SW 1271 (cell line): ENCODE measurements around the gene ARHGAP15.
A peak's percentile ranks its signal among the peaks of the same experiment; 100 is the strongest.
"Not testable (repeated sequence)": the region's sequence is repeated elsewhere in the genome, so short reads cannot be mapped to it uniquely, and the experiment has no call there.

ENCODE experiments used
- DNase-seq, 2 experiments: peaks; one replicate each; lab custom pipeline; 2025; lab: John Stamatoyannopoulos, UW

The ARHGAP15 gene

DNA sequence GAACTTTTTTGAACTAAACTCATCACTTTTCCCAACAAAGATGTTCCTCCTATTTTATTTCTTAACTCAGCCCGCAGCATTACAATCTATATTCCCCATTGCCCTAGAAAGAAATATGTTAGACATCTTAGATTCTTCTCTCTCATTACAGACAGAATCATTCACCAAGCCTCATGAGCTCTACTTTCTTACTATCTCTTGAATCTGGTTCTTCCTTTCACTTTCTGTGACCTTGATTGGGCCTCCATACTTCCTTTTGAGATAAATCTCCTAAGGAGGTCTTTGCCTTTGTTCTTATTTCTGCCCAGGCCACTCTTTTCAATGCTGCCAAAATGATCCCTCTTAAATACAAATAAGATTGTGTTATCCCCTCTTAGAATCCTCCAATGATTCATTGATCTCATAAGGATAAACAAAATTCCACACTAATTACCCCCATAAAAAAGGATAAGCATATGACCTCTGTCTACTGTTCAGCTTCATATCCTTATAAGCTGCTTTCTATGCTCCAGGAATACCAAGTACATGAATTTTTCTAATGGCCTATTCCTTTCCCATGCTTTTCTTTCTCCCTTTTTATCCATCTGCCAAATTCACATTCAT is 400.0 kb downstream of the ARHGAP15 start:
- no peak for DNase-seq

DNA sequence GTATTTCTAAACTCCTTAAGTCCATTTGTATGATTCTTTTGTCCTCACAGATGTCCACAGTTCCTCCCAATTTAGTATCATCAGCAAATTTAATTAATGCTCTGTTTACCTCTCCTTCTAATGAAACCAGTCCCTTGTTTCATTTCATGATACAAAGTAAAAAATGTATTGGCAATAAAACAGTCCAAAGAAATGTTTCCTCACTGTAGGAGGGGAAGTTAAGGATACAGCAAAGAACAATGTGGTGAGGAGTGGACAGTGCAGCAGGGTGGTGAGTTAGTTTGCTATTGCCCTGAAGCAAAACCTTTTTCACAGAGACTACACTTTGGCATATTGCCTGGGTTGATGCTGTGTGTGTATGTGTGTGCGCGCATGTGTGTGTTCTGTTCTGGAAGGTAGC is 401.5 kb downstream of the ARHGAP15 start:
- no peak for DNase-seq

DNA sequence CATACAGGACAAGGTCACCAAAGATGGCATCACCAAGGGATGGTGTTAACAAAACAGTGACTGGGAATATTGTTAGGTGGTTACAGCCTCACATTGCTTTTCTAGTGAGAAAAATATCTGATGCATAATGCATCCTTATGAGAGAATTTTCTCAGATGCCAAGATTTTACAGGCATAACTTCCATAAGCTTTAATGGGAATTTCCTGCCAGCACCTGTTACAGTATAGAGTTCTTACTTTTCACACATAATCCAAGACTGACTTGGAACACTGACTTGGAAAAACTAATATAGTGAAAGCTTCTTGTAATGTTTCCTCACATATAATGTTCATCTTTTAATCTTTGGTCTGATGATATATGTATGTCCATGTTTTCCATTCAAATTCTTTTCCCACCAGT is 402.8 kb downstream of the ARHGAP15 start:
- no peak for DNase-seq

DNA sequence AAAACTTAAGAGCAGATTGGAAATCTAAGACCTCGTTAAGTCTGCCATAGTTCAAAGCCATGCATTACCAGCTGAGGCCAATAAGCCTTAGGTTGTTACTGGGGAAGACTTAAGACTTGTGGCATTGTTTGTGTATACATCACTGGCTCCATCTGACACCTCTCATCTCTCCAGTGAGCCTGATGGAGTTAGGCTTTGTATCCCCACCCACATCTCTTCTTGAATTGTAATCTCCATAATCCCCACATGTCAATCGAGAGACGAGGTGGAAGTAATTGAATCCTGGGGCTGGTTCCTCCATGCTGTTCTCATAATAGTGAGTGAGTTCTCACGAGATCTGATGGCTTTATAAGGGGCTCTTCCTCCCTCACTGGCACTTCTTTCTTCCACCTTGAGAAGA is 404.6 kb downstream of the ARHGAP15 start:
- DNase-seq = no peak

DNA sequence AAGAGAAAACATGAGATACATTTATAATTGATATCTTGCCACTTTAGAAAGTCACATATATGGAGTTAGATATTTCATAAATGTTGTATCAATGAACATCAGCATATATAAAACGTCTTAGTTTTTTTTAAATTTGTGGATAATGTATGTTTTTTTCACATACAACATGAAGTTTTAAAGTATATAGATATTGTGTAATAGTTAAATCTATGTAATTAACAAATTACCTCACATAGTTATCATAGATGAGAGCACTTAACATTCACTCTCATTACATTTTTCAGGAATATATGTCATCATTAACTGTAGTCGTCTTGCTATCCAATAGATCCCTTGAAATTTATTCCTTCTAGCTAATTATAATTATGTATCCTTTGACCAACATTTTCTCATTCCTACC is 406.6 kb downstream of the ARHGAP15 start:
- DNase-seq = no peak

DNA sequence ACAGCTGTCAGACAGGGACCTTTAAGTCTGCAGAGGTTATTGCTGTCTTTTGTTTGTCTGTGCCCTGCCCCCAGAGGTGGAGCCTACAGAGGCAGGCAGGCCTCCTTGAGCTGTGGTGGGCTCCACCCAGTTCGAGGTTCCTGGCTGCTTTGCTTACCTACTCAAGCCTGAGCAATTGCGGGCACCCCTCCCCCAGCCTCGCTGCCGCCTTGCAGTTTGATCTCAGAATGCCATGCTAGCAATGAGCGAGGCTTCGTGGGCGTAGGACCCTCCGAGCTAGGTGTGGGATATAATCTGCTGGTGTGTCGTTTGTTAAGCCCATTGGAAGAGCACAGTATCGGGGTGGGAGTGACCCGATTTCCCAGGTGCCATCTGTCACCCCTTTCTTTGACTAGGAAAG is 412.7 kb downstream of the ARHGAP15 start:
- not testable (repeated sequence) for DNase-seq

DNA sequence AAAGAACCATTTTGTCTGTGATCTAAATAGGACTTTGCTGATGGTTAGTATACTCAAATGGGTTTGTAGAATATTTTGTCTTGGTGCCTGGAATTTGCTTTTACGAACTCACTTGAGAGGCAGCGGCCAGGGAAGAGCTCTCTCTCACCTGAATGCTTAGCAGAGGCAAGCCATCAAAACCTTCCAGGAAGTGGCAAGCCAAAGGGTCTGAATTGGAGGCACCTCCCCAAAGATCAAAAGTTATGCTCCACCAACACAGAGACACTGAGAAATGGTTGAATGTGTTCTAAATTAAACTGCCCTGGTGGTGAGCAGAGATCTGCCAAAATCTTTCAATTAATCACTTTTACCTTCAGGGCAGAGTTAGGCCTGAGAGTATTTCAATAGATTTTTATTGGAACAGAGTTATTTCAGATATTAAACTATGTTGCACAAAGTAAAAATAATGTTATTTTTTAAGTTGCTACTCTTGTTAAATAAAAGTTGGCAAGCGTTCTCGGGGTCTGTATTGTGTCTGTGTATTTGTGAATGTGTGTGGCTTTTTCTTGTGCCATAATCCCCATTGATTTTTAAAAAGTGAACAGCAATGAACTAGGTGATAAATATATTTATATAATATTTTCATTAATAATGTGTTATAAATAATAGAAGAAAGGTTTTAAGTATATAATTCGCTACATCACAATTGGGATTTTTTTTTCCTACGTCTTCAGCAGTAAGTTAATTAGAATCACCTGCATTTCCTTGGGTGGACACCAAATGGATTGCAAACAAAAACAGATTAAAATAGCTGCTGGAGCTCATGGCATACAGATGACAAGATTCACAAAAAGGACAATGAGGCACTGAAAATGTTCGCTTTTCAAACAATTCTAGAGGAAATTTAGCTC is 416.1 kb downstream of the ARHGAP15 start:
- no peak for DNase-seq

DNA sequence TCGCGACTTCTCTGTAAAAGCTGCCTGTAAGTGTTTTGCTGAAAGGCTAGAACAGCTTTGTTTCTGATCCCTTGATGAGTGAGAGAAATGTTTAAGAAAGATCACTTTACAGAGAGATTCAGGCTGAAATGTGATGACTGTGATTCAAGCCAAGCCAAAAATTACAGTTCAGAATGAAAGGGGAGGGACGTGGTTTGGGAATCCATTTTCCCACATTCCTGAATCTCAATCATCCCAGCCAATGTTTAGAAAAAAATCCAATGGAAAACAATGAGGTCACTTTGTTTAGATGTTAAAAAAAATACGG is 416.7 kb downstream of the ARHGAP15 start:
- no peak for DNase-seq

DNA sequence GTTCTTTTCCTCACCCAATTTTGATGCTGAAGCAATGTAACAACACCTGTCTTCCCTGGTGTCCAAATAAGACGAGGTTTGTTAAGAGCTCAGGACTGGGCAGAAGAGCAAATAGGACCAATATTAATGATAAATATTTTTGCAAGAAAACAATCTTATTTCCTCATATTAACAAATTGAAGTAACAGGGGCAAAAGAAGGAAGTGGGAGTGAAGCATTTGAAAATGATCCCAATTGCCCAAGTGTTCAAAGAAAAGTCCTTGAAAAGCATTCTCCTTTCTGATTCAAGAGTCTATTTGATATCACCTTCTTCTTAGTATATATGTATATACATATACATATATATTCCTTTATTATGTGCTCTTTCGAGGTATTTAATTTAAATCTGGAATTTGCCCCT is 418.8 kb downstream of the ARHGAP15 start:
- DNase-seq = no peak

DNA sequence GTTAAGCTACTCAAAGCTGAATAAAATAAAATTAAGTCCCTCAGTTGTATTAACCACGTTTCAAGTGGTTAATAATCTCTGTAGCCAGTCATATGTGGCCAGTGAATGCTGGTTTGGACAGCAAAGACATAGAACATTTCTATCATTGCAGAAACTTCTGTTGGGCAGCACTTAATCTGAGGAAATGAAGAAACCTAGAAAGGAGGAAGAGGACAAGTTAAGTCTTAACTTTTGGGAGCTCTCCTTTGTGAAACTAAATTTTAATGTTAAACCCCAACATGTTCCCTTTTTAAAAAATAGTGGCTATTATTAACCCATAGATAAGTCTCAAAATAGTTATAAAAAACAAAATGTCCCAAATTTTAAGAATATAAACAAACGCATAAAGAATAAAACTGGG is 421.3 kb downstream of the ARHGAP15 start:
- no peak for DNase-seq

DNA sequence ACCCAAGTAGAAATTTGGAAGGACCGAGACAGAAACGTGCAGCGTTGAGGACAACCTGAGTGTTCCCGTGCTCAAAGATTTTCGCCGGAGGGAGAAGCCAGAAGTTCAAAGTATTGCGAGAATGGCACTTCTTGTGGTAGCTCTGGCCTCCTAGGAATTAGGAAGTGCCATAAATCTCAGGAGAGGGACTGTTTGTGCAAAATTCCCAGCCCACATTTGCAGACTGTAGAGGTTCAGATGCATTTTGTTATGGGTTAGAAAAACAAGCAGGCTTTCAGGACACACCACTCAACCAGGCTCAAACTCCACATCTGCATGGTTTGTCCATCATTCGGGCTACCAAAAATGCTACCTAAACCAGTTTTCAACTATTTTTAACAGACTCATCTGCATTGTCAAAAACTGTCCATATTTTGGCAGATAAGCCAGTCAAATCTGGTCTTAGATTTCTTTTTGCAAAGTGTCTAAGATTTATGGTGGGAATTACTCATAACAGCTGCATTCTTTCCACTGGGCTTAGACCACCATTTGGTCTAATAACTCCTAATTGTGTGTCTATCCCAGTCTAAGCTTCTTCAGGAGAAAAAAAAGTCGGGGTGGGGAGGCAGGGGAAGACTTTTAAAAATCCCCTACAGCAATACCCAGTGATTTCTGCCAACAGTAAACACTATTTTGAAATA is 422.9 kb downstream of the ARHGAP15 start:
- DNase-seq = no peak

DNA sequence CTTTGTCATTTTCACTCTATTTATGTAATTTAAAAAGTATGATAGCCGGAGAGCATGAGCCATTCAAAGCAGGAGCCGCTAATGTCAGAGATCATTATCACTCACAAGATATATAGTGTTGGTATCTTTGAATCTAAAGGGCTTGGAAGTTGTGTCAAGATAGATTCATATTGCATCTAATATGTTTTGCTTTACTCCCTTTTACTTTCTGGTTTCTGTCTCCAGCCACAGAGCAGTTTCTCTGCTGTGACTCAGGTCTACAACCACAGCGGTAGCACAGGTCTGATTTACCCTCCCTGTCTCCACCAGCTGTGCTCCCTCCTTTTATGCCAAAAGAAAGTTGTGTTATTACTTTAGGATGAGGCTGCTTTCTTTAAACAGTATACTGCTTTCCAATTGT is 424.0 kb downstream of the ARHGAP15 start:
- DNase-seq = no peak

DNA sequence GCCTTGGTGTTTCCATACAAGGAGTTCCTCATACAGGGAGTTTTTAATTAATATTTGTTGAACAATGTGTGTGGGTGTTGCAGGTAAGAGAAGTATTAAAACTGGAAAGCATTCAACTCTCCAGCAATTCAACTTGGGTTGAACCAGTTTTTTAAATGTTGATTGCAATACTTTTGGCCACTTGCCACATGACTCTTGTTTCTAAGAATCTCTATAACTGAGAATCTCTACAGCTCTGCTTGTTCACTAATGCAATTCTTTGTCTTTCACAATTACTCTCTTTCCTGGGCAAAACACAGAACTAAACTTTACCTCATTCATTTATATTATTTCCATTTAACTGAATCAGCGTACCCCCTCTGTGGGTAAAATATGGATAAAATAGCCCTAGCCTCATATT is 429.4 kb downstream of the ARHGAP15 start:
- DNase-seq = no peak

DNA sequence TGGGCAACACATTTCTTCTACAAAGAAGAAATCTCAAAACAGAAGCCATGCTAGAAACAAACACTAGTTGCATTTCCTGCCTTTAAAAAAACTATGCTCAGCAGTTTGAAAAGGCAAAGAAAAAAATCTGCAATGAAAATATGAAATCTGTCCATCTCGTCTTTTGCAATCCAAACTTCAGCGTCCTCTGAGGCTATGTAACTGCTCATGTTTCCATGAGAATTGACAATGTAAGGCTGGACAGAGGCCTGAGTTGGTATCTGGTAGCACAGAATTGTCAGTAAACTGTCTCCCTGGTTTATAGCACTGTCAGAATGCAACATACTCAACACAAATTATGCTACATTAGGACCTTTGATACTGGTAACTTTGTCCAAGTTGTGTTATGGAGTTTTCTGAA is 429.9 kb downstream of the ARHGAP15 start:
- no peak for DNase-seq

DNA sequence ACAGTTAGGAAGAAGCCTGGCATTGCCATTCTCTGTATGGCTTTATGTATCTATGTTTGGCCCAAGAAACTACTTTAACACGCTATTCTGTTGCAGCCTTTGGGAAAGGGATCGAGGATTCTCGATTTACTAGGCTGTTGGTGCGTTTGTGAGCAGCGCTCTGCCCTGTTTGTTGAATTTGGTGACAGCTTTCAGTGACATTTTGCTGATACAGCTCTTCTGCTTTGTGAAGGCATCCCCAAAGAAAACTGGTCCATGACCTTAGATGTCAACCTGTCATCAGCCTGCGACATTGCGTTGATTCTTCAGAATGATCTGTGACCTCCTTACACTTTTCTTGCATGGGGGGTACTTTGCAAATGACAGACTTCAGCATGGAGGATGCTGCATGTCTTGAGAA is 431.5 kb downstream of the ARHGAP15 start:
- no peak for DNase-seq

DNA sequence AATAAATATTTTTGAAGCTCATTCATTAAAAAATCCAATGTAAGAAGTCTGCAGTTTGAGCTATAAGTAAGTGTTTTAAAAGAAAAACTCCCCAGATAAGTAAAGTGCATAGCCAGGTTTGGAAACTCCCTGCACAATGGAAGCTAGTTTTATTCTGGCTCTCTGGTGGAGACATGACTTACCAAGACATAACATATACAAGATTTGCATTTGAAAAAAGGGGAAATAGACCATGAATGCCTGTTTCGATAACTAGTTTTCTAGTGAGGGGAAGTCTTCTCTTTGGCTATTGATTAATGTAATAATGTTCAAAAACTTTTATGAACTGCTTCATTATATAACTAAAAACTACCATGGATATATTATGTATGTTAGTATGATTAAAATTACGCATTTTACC is 435.2 kb downstream of the ARHGAP15 start:
- DNase-seq = no peak

DNA sequence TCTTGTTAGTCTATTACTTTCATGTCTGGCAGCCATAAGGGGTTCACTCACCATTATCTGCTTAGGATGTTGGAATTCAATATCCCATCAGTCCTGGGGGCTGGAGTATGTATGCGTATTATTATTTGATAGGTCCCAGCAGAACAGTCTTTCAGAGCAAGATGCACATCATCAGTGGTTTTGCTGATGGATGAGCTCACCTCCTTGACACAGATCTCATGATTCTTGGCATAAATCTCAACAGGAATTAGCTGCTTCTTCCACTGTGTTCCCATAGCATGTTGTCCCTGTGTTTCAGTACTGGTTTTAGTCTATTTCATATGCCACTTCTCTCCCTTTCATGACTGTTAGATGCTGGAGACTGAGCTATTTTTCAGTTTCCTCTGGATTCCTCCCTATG is 442.5 kb downstream of the ARHGAP15 start:
- no peak for DNase-seq

DNA sequence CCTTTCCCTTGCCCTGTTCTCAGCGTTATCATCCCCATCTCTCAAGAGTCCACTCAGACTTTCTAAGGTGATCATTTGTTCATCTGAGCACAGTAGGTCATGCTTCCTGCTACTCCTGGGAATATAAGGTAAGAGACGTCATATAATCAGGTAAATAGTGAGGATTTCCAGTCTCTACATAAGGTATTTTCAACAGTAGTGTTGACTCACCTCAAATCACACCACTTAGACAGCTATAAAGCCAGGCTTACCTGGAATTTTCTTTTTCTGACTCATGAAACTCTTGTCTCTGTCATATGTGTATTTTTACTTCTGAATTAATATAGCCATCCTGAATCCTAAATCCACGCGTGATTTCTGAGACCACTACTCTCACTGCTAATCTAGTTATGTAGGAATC is 443.2 kb downstream of the ARHGAP15 start:
- DNase-seq = no peak

DNA sequence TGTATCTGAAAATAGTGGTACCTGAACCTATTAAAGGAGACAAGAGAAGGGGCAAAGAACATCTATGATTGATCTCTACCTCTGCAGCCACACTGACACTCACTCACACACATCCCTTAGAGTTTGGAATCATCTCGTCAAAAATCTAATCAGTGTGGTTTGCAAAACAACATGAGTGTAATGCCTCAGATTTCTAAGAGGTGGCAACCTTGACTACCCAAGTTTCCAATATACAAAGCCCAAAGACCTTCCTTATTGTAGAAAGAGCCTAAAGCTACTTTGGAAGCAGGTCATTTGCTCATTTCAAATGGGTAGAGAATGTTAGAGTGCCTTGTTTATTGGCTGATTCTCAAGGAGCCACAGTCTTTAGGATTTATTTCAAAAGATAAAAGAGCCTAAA is 444.9 kb downstream of the ARHGAP15 start:
- peak in 1 of 2 experiments; percentile 3 for DNase-seq

DNA sequence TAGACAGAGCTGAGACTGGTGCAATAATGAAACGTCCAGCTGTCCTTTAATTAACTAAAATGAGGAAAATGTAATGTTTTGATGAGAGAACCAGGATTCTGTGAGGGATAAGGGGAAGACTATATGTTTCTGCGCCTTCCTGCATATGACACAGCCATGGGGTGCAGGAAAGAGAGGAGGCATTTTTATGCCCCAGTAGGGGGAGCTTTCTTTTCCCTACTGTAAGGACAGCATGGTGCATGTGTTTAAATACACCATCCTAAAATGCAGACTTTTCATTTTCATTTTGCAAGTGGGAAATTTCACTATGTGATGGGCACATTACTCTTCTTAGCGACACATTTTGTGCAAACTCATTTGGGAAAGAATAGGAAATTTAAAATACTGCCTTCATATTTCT is 446.1 kb downstream of the ARHGAP15 start:
- DNase-seq = no peak

DNA sequence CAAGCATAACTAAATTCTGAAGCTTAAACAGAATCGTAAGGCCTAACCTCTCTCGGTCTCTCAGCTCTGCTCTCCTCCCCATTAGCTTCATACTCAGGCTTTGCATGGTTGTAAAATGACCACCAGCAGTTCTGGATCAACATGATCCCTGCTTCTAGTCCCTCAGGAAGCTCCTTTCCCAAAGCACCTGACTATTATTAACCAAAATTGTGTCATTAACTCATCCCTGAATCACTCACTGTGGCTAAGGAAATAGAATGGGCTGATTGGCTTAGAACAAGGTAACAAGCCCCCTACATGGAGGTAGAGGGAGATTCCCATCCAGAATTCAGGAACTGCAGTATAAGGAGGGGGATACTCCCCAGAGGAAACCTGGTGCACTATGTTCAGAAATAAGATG is 448.3 kb downstream of the ARHGAP15 start:
- DNase-seq = no peak

DNA sequence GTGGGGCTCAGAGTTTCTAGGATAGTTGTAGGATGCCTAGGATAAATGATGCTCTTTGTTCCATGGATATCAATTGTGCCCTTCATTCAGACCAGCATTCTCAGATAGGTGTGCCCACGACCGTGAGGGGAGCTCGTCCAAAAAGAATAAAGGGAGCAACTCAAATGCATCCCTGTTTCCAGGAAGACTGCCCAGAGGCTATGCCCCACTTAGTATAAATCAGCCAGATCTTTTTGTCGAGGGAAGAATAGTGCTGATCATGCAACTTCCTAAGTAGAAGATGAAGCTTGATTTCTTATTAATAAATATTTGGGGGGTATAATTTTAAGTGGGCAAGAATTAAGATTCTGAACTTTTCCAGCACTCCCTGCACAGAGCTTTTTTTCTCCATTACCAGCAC is 450.2 kb downstream of the ARHGAP15 start:
- no peak for DNase-seq

DNA sequence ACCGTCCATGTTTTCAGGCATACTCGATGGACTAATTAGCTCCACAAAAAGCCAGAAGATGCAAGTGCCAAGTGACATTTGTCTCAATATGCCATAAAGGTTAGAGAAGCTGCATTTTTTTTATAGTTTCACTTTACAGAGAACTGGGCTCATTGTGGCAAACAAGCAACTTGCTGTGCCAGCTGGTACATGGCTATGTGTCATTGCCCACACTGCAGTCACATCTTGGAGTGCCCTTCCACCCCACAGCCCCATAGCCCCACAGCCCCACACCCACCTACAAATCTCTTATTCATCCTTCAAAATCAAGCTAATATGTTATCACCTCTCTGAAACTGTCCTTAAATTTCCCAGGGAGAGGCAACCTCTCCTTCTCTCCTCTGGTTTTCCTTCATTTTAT is 451.9 kb downstream of the ARHGAP15 start:
- no peak for DNase-seq
